Testis (tissue), 3 donors: Measurements from ENCODE around the gene CDH2. TPM values are rescaled to one million over a fixed set of nuclear protein-coding genes. Genes with fewer than 3 reads are reported as not detected.

Experiments
- DNase-seq: peaks from one replicate; pipeline ENCODE4 v3.0.0-alpha.2; 2019
- H3K27ac ChIP-seq, 2 donors: fragments of 200-600 bp; sonication (generic); one replicate each; pipeline ENCODE4 v1.5.1; 2019
- H3K27me3 ChIP-seq: fragments of 200-600 bp; sonication (generic); one replicate; pipeline ENCODE4 v1.5.1; 2019
- H3K36me3 ChIP-seq: fragments of 200-600 bp; sonication (generic); one replicate; pipeline ENCODE4 v1.5.1; 2017; ENCODE audit warnings: low read depth; ENCODE audit errors: missing control alignments
- H3K4me1 ChIP-seq: fragments of 200-600 bp; sonication (generic); one replicate; pipeline ENCODE4 v1.5.1; 2019
- H3K4me3 ChIP-seq, 2 donors: fragments of 200-600 bp; sonication (generic); one replicate each; pipeline ENCODE4 v1.5.1; 2017 to 2019
- H3K9me3 ChIP-seq: fragments of 200-600 bp; sonication (generic); one replicate; pipeline ENCODE4 v1.5.1; 2017
- POLR2A ChIP-seq: fragments of 450-650 bp; IDR thresholded peaks from one replicate; pipeline ENCODE4 v1.6.1; 2017; ENCODE audit warnings: antibody characterized with exemption, mild to moderate bottlenecking, moderate library complexity
- WGBS, 2 donors: methylation state at CpG; one replicate each; pipeline ENCODE4 v1.1.5; 2018; 5-methylcytosine and 5-hydroxymethylcytosine counted together
- intact Hi-C: fragments of 100-400 bp; cut with DNase I; formaldehyde crosslinking; loops from one replicate; pipeline ENCODE4 v1.15.1; 2023; ENCODE audit warnings: low total_unique reads
- polyA plus RNA-seq: library from polyadenylated mRNA; stranded (reverse); fragments of 350-450 nt; fragmentation: Illumina TruSeq; extraction: RNeasy Lipid Tissue Mini Kit (QIAGEN cat#74804); gene quantifications from one replicate; pipeline ENCODE4 v1.2.3, GENCODE V29; 2014; ENCODE audit warnings: low read depth, low replicate concordance; ENCODE audit not compliant: insufficient read depth
- total RNA-seq, 2 donors: library from RNA; depleted of rRNA; stranded (reverse); fragments of >200 nt; gene quantifications; one replicate each; pipeline ENCODE4 v1.2.3, GENCODE V29; 2016
- TF ChIP-seq, protein P1 (sequence below), 3 experiments: fragments of 450-650 bp in 2 of 3; fragments of 200-600 bp in 1 of 3; sonication (generic) in 1 of 3; IDR thresholded peaks; one replicate each; pipeline ENCODE4 v1.5.1; 2016 to 2019; ENCODE audit warnings: antibody characterized with exemption in 3 of 3, mild to moderate bottlenecking in 2 of 3, moderate library complexity in 1 of 3

CDH2 gene
- total and polyA plus RNA-seq, 3 donors from 2014 or later: 98.6 to 165 (median 128) TPM

DNA sequence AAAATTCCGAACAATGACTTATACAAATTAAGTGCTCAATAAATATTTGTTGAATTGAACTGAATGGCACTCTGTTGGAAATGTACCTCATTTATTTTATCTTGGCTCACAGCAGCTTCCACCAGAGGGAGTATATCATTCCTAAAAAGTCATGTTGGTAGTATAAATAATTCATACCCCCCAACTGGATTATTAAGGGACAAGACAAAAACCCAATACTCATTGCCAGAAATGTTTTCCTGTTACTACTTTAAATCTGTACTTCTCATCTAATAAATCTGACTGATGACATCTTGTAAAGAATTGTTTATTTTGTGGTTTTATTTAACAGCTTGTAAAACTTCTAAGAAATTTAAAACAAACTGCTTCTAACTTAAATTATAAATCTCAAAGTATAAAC is 163.9 kb downstream of the CDH2 start:
- WGBS, 2 donors: 80 to 90% methylated on average over 1 of the region's 1 CpG
- H3K9me3 ChIP-seq: no peaks in the 10 kb centered on the region
- intact Hi-C loops: no loop called here
- no peak for TF ChIP-seq POLR2A
- TF ChIP-seq, protein P1, sequence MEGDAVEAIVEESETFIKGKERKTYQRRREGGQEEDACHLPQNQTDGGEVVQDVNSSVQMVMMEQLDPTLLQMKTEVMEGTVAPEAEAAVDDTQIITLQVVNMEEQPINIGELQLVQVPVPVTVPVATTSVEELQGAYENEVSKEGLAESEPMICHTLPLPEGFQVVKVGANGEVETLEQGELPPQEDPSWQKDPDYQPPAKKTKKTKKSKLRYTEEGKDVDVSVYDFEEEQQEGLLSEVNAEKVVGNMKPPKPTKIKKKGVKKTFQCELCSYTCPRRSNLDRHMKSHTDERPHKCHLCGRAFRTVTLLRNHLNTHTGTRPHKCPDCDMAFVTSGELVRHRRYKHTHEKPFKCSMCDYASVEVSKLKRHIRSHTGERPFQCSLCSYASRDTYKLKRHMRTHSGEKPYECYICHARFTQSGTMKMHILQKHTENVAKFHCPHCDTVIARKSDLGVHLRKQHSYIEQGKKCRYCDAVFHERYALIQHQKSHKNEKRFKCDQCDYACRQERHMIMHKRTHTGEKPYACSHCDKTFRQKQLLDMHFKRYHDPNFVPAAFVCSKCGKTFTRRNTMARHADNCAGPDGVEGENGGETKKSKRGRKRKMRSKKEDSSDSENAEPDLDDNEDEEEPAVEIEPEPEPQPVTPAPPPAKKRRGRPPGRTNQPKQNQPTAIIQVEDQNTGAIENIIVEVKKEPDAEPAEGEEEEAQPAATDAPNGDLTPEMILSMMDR (IDR thresholded peaks at IDR 0.05): peak; percentile 29 to 47 (median 37)
- DNase-seq: no peak
- no peaks in the 10 kb centered on the region for H3K4me1 ChIP-seq
- no peaks in the 10 kb centered on the region for H3K27me3 ChIP-seq
- H3K4me3 ChIP-seq: no peak overlapping the region
- H3K27ac ChIP-seq: no peak overlapping the region
- H3K36me3 ChIP-seq: no peaks in the 10 kb centered on the region

DNA sequence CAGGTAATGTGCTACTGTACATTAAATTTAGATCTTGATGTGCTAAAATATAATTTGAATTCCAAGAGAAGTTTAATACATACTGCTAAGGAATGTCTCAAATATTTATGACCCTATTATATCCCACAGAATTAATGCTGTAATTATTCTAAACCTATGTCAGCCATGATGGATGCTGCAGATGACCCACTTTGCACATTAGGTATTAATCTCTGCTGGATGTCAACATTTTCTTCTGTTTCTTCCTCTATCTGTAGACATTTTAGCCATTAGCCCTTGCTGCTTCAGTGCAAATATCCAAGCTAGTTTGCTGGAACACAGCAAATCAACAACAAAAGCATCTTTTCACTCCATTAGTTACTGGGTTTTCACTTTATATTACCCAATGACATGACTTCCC is 164.6 kb downstream of the CDH2 start:
- intact Hi-C loops: no loop called here

DNA sequence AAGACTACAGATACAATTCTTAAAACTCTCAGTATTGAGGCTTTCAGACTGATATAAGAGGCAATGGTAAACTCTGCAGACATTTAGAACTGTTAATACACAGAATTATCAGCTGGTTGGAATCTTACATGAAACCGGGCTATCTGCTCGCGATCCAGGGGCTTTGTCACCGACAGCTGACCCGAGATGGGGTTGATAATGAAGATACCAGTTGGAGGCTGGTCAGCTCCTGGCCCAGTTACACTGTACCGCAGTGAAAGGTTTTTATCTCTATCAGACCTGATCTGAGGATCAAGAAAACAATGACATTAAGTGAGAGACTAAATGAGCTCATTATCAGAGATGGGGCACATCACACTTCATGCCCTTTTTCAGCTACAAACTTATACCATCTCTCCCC is 167.3 kb downstream of the CDH2 start:
- no peak overlapping the region for H3K4me3 ChIP-seq
- H3K9me3 ChIP-seq: no peaks in the 10 kb centered on the region
- TF ChIP-seq, protein P1 (IDR thresholded peaks at IDR 0.05): no peak
- TF ChIP-seq POLR2A: no peak
- H3K27me3 ChIP-seq: no peaks in the 10 kb centered on the region
- H3K4me1 ChIP-seq: no peaks in the 10 kb centered on the region
- intact Hi-C loops: no loop called here
- H3K27ac ChIP-seq: no peak overlapping the region
- H3K36me3 ChIP-seq: no peaks in the 10 kb centered on the region
- 85 to 88% methylated on average over 6 of the region's 6 CpGs for WGBS, 2 donors
- no peak for DNase-seq

More for the DNA sequence above, 164.6 kb downstream of the CDH2 start:
- Histone ChIP-seq H3K9me3 (no peaks in the 10 kb centered on the region), H3K27ac (no peak overlapping the region), H3K36me3 (no peaks in the 10 kb centered on the region), H3K27me3 (no peaks in the 10 kb centered on the region), H3K4me3 (no peak overlapping the region), H3K4me1 (no peaks in the 10 kb centered on the region)
- TF ChIP-seq, protein P1 (IDR thresholded peaks at IDR 0.05): no peak
- TF ChIP-seq POLR2A: no peak
- DNase-seq: no peak

DNA sequence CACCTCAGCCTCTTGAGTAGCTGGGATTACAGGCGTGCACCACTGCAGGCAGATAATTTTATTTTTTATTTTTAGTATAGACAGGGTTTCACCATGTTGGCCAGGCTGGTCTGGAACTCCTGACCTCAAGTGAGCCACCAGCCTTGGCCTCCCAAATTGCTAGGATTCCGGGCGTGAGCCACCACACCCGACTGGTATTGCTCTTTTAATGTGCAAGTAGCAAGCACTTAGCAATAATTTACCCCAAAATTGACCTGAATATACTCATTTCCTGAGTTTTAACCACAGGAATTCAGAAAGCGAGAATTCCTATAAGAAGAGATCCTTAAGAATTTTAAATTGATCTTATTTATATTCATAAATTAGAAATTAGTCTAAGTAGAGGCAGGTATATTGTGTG is 169.1 kb downstream of the CDH2 start:
- 79 to 95% methylated on average over 5 of the region's 5 CpGs for WGBS, 2 donors
- intact Hi-C loops: no loop called here
- no peak overlapping the region for H3K4me3 ChIP-seq
- TF ChIP-seq, protein P1 (IDR thresholded peaks at IDR 0.05): no peak
- TF ChIP-seq POLR2A: no peak
- no peak overlapping the region for H3K27ac ChIP-seq
- no peaks in the 10 kb centered on the region for H3K36me3 ChIP-seq
- no peak for DNase-seq
- no peaks in the 10 kb centered on the region for H3K9me3 ChIP-seq
- H3K4me1 ChIP-seq: no peaks in the 10 kb centered on the region
- H3K27me3 ChIP-seq: no peaks in the 10 kb centered on the region

DNA sequence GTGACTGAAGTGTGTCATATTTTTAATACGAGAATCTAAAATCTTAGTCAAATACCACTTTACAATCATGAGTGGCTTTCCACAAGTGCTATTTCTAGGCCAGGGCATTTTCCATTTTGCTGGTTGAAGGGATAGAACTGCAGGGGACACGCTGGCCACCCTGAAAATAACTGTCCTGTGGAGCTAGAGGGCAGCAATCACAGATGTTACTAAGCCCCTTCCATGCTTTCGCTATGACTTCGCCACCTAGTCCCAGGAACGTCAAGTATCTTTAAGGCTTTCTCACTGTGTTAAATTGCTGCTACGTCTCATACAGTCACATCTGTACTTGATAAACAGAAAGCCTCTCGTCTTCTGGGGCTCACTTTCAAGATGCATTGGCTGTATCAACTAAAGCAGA is 171.8 kb downstream of the CDH2 start:
- no peaks in the 10 kb centered on the region for H3K27me3 ChIP-seq
- no peaks in the 10 kb centered on the region for H3K9me3 ChIP-seq
- H3K27ac ChIP-seq: no peak overlapping the region
- intact Hi-C loops: no loop called here
- no peak for TF ChIP-seq POLR2A
- TF ChIP-seq, protein P1 (IDR thresholded peaks at IDR 0.05): no peak
- DNase-seq: no peak
- no peak overlapping the region for H3K4me3 ChIP-seq
- H3K36me3 ChIP-seq: no peaks in the 10 kb centered on the region
- WGBS, 2 donors: 75 to 83% methylated on average over 7 of the region's 7 CpGs
- no peaks in the 10 kb centered on the region for H3K4me1 ChIP-seq
